Measurements from ENCODE around the gene PPY.
"Not testable (repeated sequence)": the region's sequence is repeated elsewhere in the genome, so short reads cannot be mapped to it uniquely, and the experiment has no call there.

PPY gene

GRCh38 chr17:43962479-43962878, 20.2 kb upstream of the PPY start:
- no peak for DNase-seq (ENCODE audit: low spot score)

- DNase-seq (ENCODE audit: low spot score), result no peak
Observed at GRCh38 chr17:43961954-43962353, 19.7 kb upstream of the PPY start.

GRCh38 chr17:43961292-43961691, 19.0 kb upstream of the PPY start:
- not testable (repeated sequence) for DNase-seq (ENCODE audit: low spot score)

- DNase-seq (ENCODE audit: low spot score), result no peak
Observed at GRCh38 chr17:43958748-43959352, 16.6 kb upstream of the PPY start.

- no peak for DNase-seq (ENCODE audit: low spot score)
Observed at GRCh38 chr17:43956222-43956621, 13.9 kb upstream of the PPY start.

- DNase-seq (ENCODE audit: low spot score), result no peak
Observed at GRCh38 chr17:43953746-43954145, 11.5 kb upstream of the PPY start, which contains the start of gene PYY. PYY (minus strand) TSS chr17:43953940; CDS start chr17:43953483, 457 bp downstream.

GRCh38 chr17:43952724-43953666, 10.7 kb upstream of the PPY start:
- no peak for DNase-seq (ENCODE audit: low spot score)

GRCh38 chr17:43952351-43952723, 10.1 kb upstream of the PPY start:
- no peak for DNase-seq (ENCODE audit: low spot score)

GRCh38 chr17:43951750-43952149, 9.5 kb upstream of the PPY start:
- DNase-seq (ENCODE audit: low spot score), result no peak

GRCh38 chr17:43950554-43950953, 8.3 kb upstream of the PPY start:
- no peak for DNase-seq (ENCODE audit: low spot score)

GRCh38 chr17:43949781-43950180, 7.5 kb upstream of the PPY start:
- DNase-seq (ENCODE audit: low spot score), result no peak

GRCh38 chr17:43946781-43947180, 4.5 kb upstream of the PPY start:
- no peak for DNase-seq (ENCODE audit: low spot score)

GRCh38 chr17:43945074-43945829, 3.0 kb upstream of the PPY start:
- DNase-seq (ENCODE audit: low spot score), result no peak

- DNase-seq (ENCODE audit: low spot score), result peak; percentile 64
Observed at GRCh38 chr17:43940630-43941029, 1.6 kb downstream of the PPY start.

- no peak for DNase-seq (ENCODE audit: low spot score)
Observed at GRCh38 chr17:43939886-43940285, 2.4 kb downstream of the PPY start.

- DNase-seq (ENCODE audit: low spot score), result not testable (repeated sequence)
Observed at GRCh38 chr17:43939452-43939851, 2.8 kb downstream of the PPY start.

- no peak for DNase-seq (ENCODE audit: low spot score)
Observed at GRCh38 chr17:43938838-43939182, 3.5 kb downstream of the PPY start.

GRCh38 chr17:43936434-43936833, 5.8 kb downstream of the PPY start:
- no peak for DNase-seq (ENCODE audit: low spot score)

- DNase-seq (ENCODE audit: low spot score), result no peak
Observed at GRCh38 chr17:43935926-43936261, 6.4 kb downstream of the PPY start.

GRCh38 chr17:43935204-43935925, 6.9 kb downstream of the PPY start:
- DNase-seq (ENCODE audit: low spot score), result no peak

- DNase-seq (ENCODE audit: low spot score), result no peak
Observed at GRCh38 chr17:43932923-43933322, 9.4 kb downstream of the PPY start.

GRCh38 chr17:43932357-43932756, 9.9 kb downstream of the PPY start:
- no peak for DNase-seq (ENCODE audit: low spot score)
